Stimulated activated CD8-positive, alpha-beta memory T cell treated with anti-CD3 and anti-CD28 coated beads, Interleukin-15, amount 100 ng/mL, for 48 hours (primary cell): ENCODE measurements around the gene JCHAIN.

ENCODE experiments used
- DNase-seq, 2 donors: peaks; one replicate each; pipeline ENCODE4 v3.0.0-alpha.2; 2020; ENCODE audit warnings: low read depth in 2 of 2

JCHAIN gene

GRCh38 chr4:70640192-70640591, 26.1 kb downstream of the JCHAIN start:
- DNase-seq = no peak

- no peak for DNase-seq
These were observed 28.9 kb downstream of the JCHAIN start for GRCh38 chr4:70637239-70637913.

- DNase-seq = no peak
These were observed 31.8 kb downstream of the JCHAIN start for GRCh38 chr4:70634482-70634881.

GRCh38 chr4:70632028-70632427, 34.3 kb downstream of the JCHAIN start:
- no peak for DNase-seq

- no peak for DNase-seq
These were observed 36.1 kb downstream of the JCHAIN start for GRCh38 chr4:70630162-70630561.

- DNase-seq = no peak
These were observed 36.7 kb downstream of the JCHAIN start for GRCh38 chr4:70629469-70630090.

GRCh38 chr4:70628444-70628843, 37.9 kb downstream of the JCHAIN start, which contains the start of gene ENAM:
ENAM (plus strand) TSS chr4:70628744; CDS start chr4:70629501, 757 bp downstream.
- DNase-seq = no peak

GRCh38 chr4:70627620-70628019, 38.7 kb downstream of the JCHAIN start:
- DNase-seq = no peak

GRCh38 chr4:70624226-70624793, 42.0 kb downstream of the JCHAIN start:
- no peak for DNase-seq

- no peak for DNase-seq
These were observed 43.0 kb downstream of the JCHAIN start for GRCh38 chr4:70623323-70623722.

- DNase-seq = no peak
These were observed 46.5 kb downstream of the JCHAIN start for GRCh38 chr4:70619778-70620177.

GRCh38 chr4:70619288-70619687, 47.0 kb downstream of the JCHAIN start:
- no peak for DNase-seq

- DNase-seq = no peak
These were observed 52.1 kb downstream of the JCHAIN start for GRCh38 chr4:70614184-70614555.

GRCh38 chr4:70613306-70614183, 52.8 kb downstream of the JCHAIN start:
- no peak for DNase-seq

GRCh38 chr4:70608324-70608723, 58.0 kb downstream of the JCHAIN start:
- DNase-seq = no peak

- DNase-seq = no peak
These were observed 58.9 kb downstream of the JCHAIN start for GRCh38 chr4:70607334-70607853.

- DNase-seq = no peak
These were observed 59.8 kb downstream of the JCHAIN start for GRCh38 chr4:70606459-70606858.
